Osteoblast (primary cell): ENCODE results near the gene FLVCR2. TPM values are rescaled to one million over a fixed set of nuclear protein-coding genes. Genes with fewer than 3 reads are reported as not detected.
A peak's percentile ranks its signal among the peaks of the same experiment; 100 is the strongest.

Source experiments
- DNase-seq: peaks from one replicate; pipeline ENCODE4 v3.0.0; 2011; ENCODE audit warnings: low spot score, mixed read lengths; ENCODE audit not compliant: insufficient read length; ENCODE audit errors: missing footprints
- H2AFZ ChIP-seq: 2 replicates; pipeline ENCODE4 v1.6.0; 2011; ENCODE audit warnings: mild to moderate bottlenecking, low read length
- H3K27ac ChIP-seq: 2 replicates; pipeline ENCODE4 v1.5.1; 2011; ENCODE audit warnings: mild to moderate bottlenecking, low read depth, low read length, moderate library complexity
- H3K27me3 ChIP-seq: 2 replicates; pipeline ENCODE4 v1.6.0; 2012; ENCODE audit warnings: mild to moderate bottlenecking, control low read depth, inconsistent platforms, low read length, moderate library complexity; ENCODE audit not compliant: insufficient read depth
- H3K36me3 ChIP-seq: 2 replicates; pipeline ENCODE4 v1.5.1; 2011; ENCODE audit warnings: mild to moderate bottlenecking, low read length, control low read depth, moderate library complexity; ENCODE audit not compliant: insufficient read depth
- H3K4me1 ChIP-seq: 2 replicates; pipeline ENCODE4 v1.5.1; 2011; ENCODE audit warnings: mild to moderate bottlenecking, low read length, control low read depth, moderate library complexity; ENCODE audit not compliant: insufficient read depth
- H3K4me2 ChIP-seq: 2 replicates; pipeline ENCODE4 v1.6.0; 2011; ENCODE audit warnings: mild to moderate bottlenecking, low read length; ENCODE audit not compliant: insufficient read depth
- H3K4me3 ChIP-seq: fragments of 200-600 bp; sonication (generic); 3 replicates; pipeline ENCODE4 v1.5.1; 2012; ENCODE audit warnings: mild to moderate bottlenecking, low read length, inconsistent platforms; ENCODE audit not compliant: insufficient read depth
- H3K79me2 ChIP-seq: 2 replicates; pipeline ENCODE4 v1.6.0; 2012; ENCODE audit warnings: mild to moderate bottlenecking, low read length, control low read depth, inconsistent platforms; ENCODE audit not compliant: insufficient read depth
- H3K9me3 ChIP-seq: 2 replicates; pipeline ENCODE4 v1.5.1; 2011; ENCODE audit warnings: low read depth, low read length, control low read depth
- H4K20me1 ChIP-seq: 2 replicates; pipeline ENCODE4 v1.6.0; 2012; ENCODE audit warnings: mild to moderate bottlenecking, low read length, control low read depth; ENCODE audit not compliant: insufficient read depth
- CTCF ChIP-seq: IDR thresholded peaks from 2 replicates; pipeline ENCODE4 v1.5.1; 2011; ENCODE audit warnings: mild to moderate bottlenecking, low read depth, low read length, moderate library complexity; ENCODE audit errors: extremely low read depth
- total RNA-seq: library from RNA; depleted of rRNA; stranded (reverse); fragments of >200 nt; gene quantifications from 2 replicates; pipeline ENCODE4 v1.2.3, GENCODE V29; 2012

FLVCR2 gene
- total RNA-seq, 1 donor = 1.8 TPM

DNA sequence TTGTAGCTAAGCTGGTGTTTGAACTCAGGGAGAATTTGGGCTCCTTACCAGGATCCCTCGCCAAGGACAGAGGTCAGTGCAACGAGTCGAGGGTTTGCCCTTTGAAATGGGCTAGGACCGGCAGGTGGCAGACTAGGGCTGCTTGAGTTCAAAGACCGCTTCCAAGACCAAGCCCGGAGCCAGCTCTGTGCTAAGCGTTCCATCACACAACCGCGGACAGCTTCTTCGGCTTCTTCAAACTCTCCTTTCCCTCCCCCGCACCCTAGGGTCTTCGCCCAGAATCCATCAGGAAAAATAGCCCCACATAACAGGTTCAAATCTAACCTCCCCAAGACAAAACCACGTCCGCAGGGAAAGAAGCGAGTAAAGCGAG, 705 bp upstream of the FLVCR2 start:
- Histone ChIP-seq H2AFZ (peak overlapping the region; percentile 68), H3K79me2 (no peaks in the 10 kb centered on the region), H3K27me3 (peaks cover 20% of the 10 kb centered on the region), H3K4me1 (peaks cover 12% of the 10 kb centered on the region), H3K4me3 (peak overlapping the region; percentile 78), H3K9me3 (no peaks in the 10 kb centered on the region), H3K36me3 (no peaks in the 10 kb centered on the region), H4K20me1 (no peaks in the 10 kb centered on the region), H3K4me2 (peak overlapping the region; percentile 92), H3K27ac (peak overlapping the region; percentile 61)
- TF ChIP-seq CTCF = peak; percentile 85
- peak; percentile 84 for DNase-seq

DNA sequence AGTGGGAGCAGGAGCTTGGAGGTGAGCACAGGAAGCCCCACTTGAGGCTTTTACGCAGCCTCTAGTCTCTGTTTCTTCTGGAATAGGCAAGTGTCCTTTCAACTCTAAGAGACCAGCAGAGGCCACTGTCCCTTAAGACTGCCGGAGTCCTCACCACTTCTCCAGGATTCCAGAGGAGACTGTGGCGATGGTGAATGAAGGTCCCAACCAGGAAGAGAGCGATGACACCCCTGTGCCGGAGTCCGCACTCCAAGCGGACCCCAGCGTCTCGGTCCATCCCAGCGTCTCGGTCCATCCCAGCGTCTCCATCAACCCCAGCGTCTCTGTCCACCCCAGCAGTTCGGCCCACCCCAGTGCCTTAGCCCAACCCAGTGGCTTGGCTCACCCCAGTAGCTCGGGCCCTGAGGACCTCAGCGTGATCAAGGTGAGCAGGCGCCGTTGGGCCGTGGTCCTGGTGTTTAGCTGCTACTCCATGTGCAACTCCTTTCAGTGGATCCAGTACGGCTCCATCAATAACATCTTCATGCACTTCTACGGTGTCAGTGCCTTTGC, 442 bp downstream of the FLVCR2 start:
- Histone ChIP-seq H3K9me3 (no peaks in the 10 kb centered on the region), H3K27ac (peak overlapping the region; percentile 48)
- DNase-seq = peak; percentile 79

DNA sequence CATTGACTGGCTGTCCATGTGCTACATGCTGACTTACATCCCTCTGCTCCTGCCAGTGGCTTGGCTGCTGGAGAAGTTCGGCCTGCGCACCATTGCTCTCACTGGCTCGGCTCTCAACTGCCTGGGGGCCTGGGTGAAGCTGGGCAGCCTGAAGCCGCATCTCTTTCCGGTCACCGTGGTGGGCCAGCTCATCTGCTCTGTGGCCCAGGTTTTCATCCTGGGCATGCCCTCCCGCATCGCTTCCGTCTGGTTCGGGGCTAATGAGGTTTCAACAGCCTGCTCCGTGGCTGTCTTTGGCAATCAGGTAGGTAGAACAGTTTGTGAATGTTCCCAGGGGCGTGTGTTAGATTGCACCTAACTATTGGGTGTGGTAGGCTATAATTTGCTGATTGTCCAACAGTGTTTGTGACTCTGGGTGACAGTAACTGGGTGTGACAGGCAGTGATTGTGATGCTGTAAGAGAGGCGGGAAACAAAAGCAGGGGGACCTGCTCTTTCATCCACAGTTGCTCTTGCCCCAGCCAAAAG, 981 bp downstream of the FLVCR2 start:
- Histone ChIP-seq H2AFZ (peak overlapping the region; percentile 94), H4K20me1 (no peaks in the 10 kb centered on the region), H3K36me3 (no peaks in the 10 kb centered on the region), H3K79me2 (no peaks in the 10 kb centered on the region), H3K4me2 (peak overlapping the region; percentile 92), H3K4me3 (peak overlapping the region; percentile 78), H3K4me1 (peaks cover 12% of the 10 kb centered on the region), H3K9me3 (no peaks in the 10 kb centered on the region), H3K27me3 (peaks cover 9% of the 10 kb centered on the region), H3K27ac (peak overlapping the region; percentile 48)
- TF ChIP-seq CTCF = no peak
- DNase-seq = no peak

More for the DNA sequence above, 442 bp downstream of the FLVCR2 start:
- Histone ChIP-seq H4K20me1 (no peaks in the 10 kb centered on the region), H3K4me1 (peaks cover 12% of the 10 kb centered on the region), H2AFZ (peak overlapping the region; percentile 94), H3K4me3 (peak overlapping the region; percentile 78), H3K27me3 (peaks cover 11% of the 10 kb centered on the region), H3K4me2 (peak overlapping the region; percentile 92), H3K79me2 (no peaks in the 10 kb centered on the region), H3K36me3 (no peaks in the 10 kb centered on the region)
- peak; percentile 27 for TF ChIP-seq CTCF

GRCh38 chr14:75579882-75580281, 1.5 kb downstream of the FLVCR2 start:
- peak overlapping the region; percentile 92 for H3K4me2 ChIP-seq
- H3K27ac ChIP-seq = no peak overlapping the region
- H3K9me3 ChIP-seq = no peaks in the 10 kb centered on the region
- no peak overlapping the region for H2AFZ ChIP-seq
- H3K27me3 ChIP-seq = peaks cover 5% of the 10 kb centered on the region
- no peak overlapping the region for H3K4me3 ChIP-seq
- no peak for DNase-seq
- peaks cover 12% of the 10 kb centered on the region for H3K4me1 ChIP-seq
- H4K20me1 ChIP-seq = no peaks in the 10 kb centered on the region
- no peaks in the 10 kb centered on the region for H3K79me2 ChIP-seq
- no peaks in the 10 kb centered on the region for H3K36me3 ChIP-seq
- no peak for TF ChIP-seq CTCF
